Motor neuron (in vitro differentiated cells): Measurements from ENCODE around the gene GRAMD1B. TPM values are rescaled to one million over a fixed set of nuclear protein-coding genes. Genes with fewer than 3 reads are reported as not detected.

Source experiments
- total RNA-seq, 8 experiments: library from RNA; unstranded; fragments of 300-600 nt; gene quantifications; 2 replicates each; pipeline versions ENCODE4 v1.2.3 to v1.2.4, GENCODE V29; 2022

The GRAMD1B gene
- total RNA-seq, 8 experiments from 2014 or later, result 0.94 to 17.1 (median 10.4) TPM

Other genes with a start within 250 kb of the GRAMD1B start
- 10 to 100 TPM in 5 of 8 experiments, 1 to 10 TPM in 3; 2.1 to 21.4 (median 14.1) TPM for gene CLMP, start 235.0 kb upstream of the GRAMD1B start, total RNA-seq
- gene SCN3B, start 224.4 kb downstream of the GRAMD1B start, total RNA-seq, result 10 to 100 TPM in 5 of 8 experiments, 1 to 10 TPM in 1, under 1 TPM in 2; 0.13 to 67.3 (median 25.3) TPM